LNCAP (cell line): Measurements from ENCODE around the gene MYF6.

Source experiments
- TF ChIP-seq, protein P1 (sequence below): fragments of 450-650 bp; IDR thresholded peaks from 2 replicates; pipeline ENCODE4 v1.5.1; 2017; ENCODE audit warnings: mild to moderate bottlenecking

The MYF6 gene

DNA sequence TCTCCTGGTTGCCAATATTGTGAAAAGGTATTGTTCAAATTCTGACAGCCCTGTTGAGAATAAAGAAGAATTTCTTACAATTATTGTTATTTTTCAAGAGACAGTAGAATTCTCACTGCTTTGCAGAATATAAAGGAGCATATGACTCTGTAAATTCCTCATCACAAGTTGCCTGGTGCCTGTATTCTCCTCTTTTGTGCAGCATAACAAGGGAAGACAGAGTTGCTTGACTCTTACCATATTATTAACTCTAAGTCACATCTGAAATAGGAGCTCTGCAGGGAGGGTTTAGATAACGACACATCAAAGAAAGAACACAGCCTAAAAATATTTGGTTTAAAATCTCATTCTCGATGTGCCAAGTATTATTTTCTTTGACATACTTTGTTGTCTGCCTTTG is 40.4 kb downstream of the MYF6 start:
- TF ChIP-seq, protein P1, sequence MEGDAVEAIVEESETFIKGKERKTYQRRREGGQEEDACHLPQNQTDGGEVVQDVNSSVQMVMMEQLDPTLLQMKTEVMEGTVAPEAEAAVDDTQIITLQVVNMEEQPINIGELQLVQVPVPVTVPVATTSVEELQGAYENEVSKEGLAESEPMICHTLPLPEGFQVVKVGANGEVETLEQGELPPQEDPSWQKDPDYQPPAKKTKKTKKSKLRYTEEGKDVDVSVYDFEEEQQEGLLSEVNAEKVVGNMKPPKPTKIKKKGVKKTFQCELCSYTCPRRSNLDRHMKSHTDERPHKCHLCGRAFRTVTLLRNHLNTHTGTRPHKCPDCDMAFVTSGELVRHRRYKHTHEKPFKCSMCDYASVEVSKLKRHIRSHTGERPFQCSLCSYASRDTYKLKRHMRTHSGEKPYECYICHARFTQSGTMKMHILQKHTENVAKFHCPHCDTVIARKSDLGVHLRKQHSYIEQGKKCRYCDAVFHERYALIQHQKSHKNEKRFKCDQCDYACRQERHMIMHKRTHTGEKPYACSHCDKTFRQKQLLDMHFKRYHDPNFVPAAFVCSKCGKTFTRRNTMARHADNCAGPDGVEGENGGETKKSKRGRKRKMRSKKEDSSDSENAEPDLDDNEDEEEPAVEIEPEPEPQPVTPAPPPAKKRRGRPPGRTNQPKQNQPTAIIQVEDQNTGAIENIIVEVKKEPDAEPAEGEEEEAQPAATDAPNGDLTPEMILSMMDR, result no peak

DNA sequence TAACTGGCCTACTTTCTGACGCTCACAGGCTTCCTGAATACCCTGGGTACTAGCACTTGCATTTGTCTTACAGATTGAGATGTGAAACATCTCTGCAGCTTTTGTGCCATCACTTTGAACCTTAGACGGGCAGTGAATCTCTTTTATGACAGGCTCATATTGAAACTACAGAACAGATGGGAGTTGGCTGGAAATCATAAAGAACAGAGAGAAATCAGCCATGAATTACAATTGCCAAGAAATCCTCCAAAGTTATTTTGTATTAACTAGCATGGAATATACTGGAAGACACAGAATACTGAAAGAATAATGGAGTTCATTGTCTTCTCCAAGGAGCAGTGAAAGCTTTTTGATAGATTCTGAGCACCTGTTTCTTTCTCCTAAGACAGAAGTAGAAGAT is 42.0 kb downstream of the MYF6 start:
- TF ChIP-seq, protein P1, result no peak

DNA sequence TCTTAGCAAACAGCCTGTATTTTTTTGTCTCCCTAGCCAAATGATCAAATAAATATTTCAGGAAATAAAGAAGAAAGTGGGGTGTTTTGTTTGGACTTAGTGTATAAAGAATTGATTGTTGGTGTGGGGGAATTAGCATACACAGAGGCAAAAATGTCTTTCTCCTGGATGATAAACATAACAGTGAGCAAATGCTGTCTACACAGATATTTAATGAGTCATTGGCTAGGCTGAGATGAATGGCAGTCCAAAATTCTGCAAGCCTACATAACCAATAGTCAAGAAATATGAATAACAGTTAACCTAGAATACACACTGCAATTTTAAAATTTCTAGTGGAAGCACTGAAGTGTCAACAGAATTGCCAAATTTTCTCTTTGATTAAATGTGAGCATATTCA is 45.0 kb downstream of the MYF6 start:
- TF ChIP-seq, protein P1, result no peak

DNA sequence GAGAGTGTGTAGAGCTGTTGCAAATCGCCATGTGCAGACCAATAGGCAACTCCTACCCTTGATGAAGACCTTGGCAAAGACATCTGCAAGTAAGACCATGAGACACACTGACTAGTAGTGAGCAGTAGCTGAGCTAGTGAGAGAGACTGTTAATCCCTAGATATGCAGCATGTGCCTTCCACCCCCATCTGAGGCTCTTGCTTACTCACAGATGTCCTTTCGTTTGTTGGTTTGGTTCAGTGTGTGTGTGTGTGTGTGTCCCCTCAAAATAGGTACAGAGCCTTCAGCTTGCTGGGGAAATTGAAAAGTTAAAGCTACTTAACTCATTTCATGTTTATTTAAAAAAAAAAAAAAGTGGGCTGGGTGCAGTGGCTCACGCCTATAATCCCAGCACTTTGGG is 46.8 kb downstream of the MYF6 start:
- TF ChIP-seq, protein P1, result no peak

DNA sequence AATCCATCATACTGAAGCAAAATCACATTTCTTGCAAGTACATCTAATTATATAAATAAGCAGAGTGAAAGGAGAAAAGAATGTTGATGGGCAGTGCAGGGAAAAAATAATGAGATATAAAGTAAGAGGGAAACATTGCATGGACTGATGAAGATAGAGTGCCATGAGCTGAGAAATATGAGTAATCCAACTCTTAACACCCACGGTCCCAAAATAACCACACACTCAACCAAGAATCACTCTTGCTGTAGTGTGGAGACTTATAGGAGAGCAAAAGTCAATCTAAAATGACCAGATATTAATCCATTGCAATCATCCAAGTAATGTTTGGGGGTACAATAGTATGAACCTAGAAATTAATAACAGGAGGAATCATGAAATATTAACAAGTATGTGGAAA is 49.4 kb downstream of the MYF6 start:
- TF ChIP-seq, protein P1, result no peak
